ENCODE results near the gene AKT1.

GRCh38 chr14:104818714-104819161, 23.2 kb upstream of the AKT1 start:
- TF ChIP-seq CTCF (IDR thresholded peaks at IDR 0.05) (no peak), POLR2AphosphoS5 (IDR thresholded peaks at IDR 0.05) (no peak)

All from gastroesophageal sphincter (tissue), 3 donors.